ENCODE measurements around the gene PLEKHG5.

The PLEKHG5 gene

GRCh38 chr1:6509919-6510291 is 18.4 kb upstream of the PLEKHG5 start:
- no peak overlapping the region for H3K27ac ChIP-seq
- TF ChIP-seq, protein P1, sequence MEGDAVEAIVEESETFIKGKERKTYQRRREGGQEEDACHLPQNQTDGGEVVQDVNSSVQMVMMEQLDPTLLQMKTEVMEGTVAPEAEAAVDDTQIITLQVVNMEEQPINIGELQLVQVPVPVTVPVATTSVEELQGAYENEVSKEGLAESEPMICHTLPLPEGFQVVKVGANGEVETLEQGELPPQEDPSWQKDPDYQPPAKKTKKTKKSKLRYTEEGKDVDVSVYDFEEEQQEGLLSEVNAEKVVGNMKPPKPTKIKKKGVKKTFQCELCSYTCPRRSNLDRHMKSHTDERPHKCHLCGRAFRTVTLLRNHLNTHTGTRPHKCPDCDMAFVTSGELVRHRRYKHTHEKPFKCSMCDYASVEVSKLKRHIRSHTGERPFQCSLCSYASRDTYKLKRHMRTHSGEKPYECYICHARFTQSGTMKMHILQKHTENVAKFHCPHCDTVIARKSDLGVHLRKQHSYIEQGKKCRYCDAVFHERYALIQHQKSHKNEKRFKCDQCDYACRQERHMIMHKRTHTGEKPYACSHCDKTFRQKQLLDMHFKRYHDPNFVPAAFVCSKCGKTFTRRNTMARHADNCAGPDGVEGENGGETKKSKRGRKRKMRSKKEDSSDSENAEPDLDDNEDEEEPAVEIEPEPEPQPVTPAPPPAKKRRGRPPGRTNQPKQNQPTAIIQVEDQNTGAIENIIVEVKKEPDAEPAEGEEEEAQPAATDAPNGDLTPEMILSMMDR (IDR thresholded peaks at IDR 0.05), result no peak
- TF ChIP-seq ZFX (IDR thresholded peaks at IDR 0.05; ENCODE audit: borderline replicate concordance), result no peak

GRCh38 chr1:6509220-6509918 is 17.9 kb upstream of the PLEKHG5 start:
- TF ChIP-seq, protein P1 (IDR thresholded peaks at IDR 0.05), result no peak
- TF ChIP-seq ZFX (IDR thresholded peaks at IDR 0.05; ENCODE audit: borderline replicate concordance), result no peak
- no peak overlapping the region for H3K27ac ChIP-seq

GRCh38 chr1:6508816-6509189 is 17.3 kb upstream of the PLEKHG5 start:
- H3K27ac ChIP-seq, result no peak overlapping the region
- TF ChIP-seq ZFX (IDR thresholded peaks at IDR 0.05; ENCODE audit: borderline replicate concordance), result no peak
- TF ChIP-seq, protein P1 (IDR thresholded peaks at IDR 0.05), result no peak

DNA sequence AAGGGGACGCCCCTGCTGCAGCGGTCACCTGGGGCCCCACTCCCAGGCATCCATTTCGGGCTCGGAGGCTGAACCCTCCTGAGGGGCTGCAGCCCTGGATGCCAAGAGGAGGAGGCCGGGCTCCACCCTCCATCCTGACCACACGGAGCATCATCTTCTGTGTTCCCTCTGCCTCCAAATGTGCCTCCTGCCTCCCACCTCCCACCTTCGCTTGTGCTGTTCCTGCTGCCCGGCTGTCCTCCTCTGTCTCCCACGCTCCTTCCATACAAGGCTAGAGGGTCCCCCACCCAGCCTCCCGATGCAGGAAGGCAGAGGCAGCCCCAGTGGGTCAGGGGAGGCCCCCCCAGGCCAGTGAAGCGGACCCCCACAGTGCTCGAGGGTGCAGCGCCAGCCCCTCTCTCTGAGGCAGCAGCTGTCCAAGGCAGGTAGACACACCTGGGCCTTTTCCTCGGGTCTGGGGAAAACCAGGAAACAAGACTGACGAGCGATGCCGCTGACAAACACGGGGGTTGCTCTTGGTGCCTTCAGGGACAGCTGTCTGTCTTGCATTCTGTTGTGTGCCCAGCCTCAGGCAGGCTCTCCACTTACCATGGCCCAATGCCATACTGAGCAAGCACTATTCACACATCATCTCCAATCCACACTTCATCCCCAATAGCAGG is 16.8 kb upstream of the PLEKHG5 start:
- TF ChIP-seq ZFX (IDR thresholded peaks at IDR 0.05; ENCODE audit: borderline replicate concordance), result no peak
- TF ChIP-seq, protein P1 (IDR thresholded peaks at IDR 0.05), result no peak
- H3K27ac ChIP-seq, result no peak overlapping the region

DNA sequence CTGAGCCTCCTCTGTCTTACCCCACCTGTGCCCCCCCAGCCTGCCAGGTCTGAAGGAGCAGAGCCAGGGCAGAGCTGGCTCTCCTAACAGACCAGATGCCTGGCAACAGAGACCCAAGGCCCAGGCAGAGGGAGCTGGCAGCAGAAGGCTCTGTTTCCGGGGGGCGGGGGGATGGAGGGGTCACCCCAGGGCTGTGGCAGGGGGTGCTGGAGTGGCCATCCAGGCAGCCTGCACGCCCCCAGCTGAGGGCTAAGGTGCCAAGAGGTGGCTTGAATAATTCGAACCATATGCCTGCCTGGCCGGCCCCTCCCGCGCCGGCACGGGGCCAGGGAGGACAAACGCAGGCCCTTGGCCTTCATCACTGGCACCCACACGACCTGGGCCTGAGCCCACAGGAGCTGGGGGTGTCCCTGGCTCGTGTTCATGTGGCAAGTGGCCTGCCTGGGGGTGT is 16.0 kb upstream of the PLEKHG5 start:
- TF ChIP-seq, protein P1 (IDR thresholded peaks at IDR 0.05), result no peak
- TF ChIP-seq ZFX (IDR thresholded peaks at IDR 0.05; ENCODE audit: borderline replicate concordance), result no peak
- H3K27ac ChIP-seq, result no peak overlapping the region

DNA sequence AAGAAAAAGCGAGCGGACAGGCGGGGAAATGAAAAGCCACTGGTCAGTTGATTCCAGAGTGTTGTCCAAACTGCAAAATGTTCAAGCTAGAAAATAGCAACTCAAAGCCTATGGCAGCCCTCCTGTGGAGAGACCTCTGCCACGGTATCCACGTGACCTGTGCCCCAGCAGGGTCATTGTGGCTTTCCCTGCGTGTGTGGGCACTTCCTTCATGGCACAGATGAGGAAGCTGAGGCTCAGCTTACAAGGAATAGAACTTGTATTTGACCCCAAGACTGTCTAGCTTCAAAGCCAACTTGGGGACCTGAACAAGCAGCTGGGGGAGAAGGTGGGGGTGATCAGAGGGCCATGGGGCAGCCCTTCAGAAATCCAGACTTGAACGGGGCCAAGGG is 15.6 kb upstream of the PLEKHG5 start:
- no peak overlapping the region for H3K27ac ChIP-seq
- TF ChIP-seq ZFX (IDR thresholded peaks at IDR 0.05; ENCODE audit: borderline replicate concordance), result no peak
- TF ChIP-seq, protein P1 (IDR thresholded peaks at IDR 0.05), result no peak
